HEK293 (cell line): Measurements from ENCODE around the gene ADAMTSL5.

Source experiments
- CTCF ChIA-PET: fragments of 350-600 bp; formaldehyde crosslinking; extraction: SDS; loops from one replicate; lab custom pipeline; 2021; ENCODE audit warnings: antibody characterized with exemption; lab: Yijun Ruan, JAX
- POLR2A ChIA-PET: fragments of 300-600 bp; formaldehyde crosslinking; extraction: SDS; loops from one replicate; lab custom pipeline; 2020; ENCODE audit warnings: antibody characterized with exemption, inconsistent platforms; lab: Yijun Ruan, JAX
- H3K27ac ChIP-seq: fragments of 200-500 bp; sonication (Bioruptor generic); 2 replicates; pipeline ENCODE4 v1.5.1; 2014; ENCODE audit warnings: low read depth, low read length, control low read depth, inconsistent platforms; ENCODE audit errors: extremely low read depth
- H3K36me3 ChIP-seq, 2 experiments: fragments of 200-500 bp in 1 of 2; sonication (Bioruptor generic) in 1 of 2; 1 replicate in 1 of 2; 2 replicates in 1 of 2; pipeline ENCODE4 v1.5.1; 2014 to 2017; ENCODE audit warnings: inconsistent platforms in 2 of 2, low read length in 2 of 2; ENCODE audit not compliant: control insufficient read depth in 2 of 2, insufficient read depth in 1 of 2
- H3K4me1 ChIP-seq: fragments of 200-500 bp; sonication (Bioruptor generic); 2 replicates; pipeline ENCODE4 v1.5.1; 2014; ENCODE audit warnings: mild to moderate bottlenecking, low read length, inconsistent platforms; ENCODE audit not compliant: control insufficient read depth, insufficient read depth
- H3K4me3 ChIP-seq: 2 replicates; pipeline ENCODE4 v1.5.1; 2011; ENCODE audit warnings: low read depth, mild to moderate bottlenecking, control low read depth, low read length, moderate library complexity
- H3K9me3 ChIP-seq: fragments of 200-500 bp; sonication (Bioruptor generic); 2 replicates; pipeline ENCODE4 v1.5.1; 2014; ENCODE audit warnings: low read depth, low read length, inconsistent platforms; ENCODE audit not compliant: control insufficient read depth, insufficient read depth
- EGR2 ChIP-seq: fragments of 450-650 bp; formaldehyde crosslinking; IDR thresholded peaks from 2 replicates; pipeline ENCODE4 v1.5.1; 2016; ENCODE audit warnings: low read depth, missing biosample characterization, missing genetic modification characterization
- HIC1 ChIP-seq: fragments of 450-650 bp; formaldehyde crosslinking; IDR thresholded peaks from 2 replicates; pipeline ENCODE4 v1.5.1; 2016; ENCODE audit warnings: missing biosample characterization, missing genetic modification characterization
- HOXC10 ChIP-seq: sonication (generic); formaldehyde crosslinking; IDR thresholded peaks from 2 replicates; pipeline ENCODE4 v1.8.1; 2023; ENCODE audit warnings: mild to moderate bottlenecking, missing genetic modification reagents
- IKZF3 ChIP-seq: fragments of 450-650 bp; IDR thresholded peaks from 2 replicates; pipeline ENCODE4 v1.5.0; 2018; ENCODE audit warnings: missing biosample characterization, mild to moderate bottlenecking, missing genetic modification characterization, moderate library complexity
- SCRT2 ChIP-seq: fragments of 450-650 bp; formaldehyde crosslinking; IDR thresholded peaks from 2 replicates; pipeline ENCODE4 v1.5.1; 2016; ENCODE audit warnings: missing biosample characterization, missing genetic modification characterization
- ZEB2 ChIP-seq: fragments of 450-650 bp; formaldehyde crosslinking; IDR thresholded peaks from 2 replicates; pipeline ENCODE4 v1.5.1; 2016; ENCODE audit warnings: missing biosample characterization, missing genetic modification characterization
- ZFHX2 ChIP-seq: fragments of 450-650 bp; formaldehyde crosslinking; conservative IDR thresholded peaks from 2 replicates; pipeline ENCODE4 v1.5.1; 2016; ENCODE audit warnings: missing biosample characterization, missing genetic modification characterization
- ZNF223 ChIP-seq: fragments of 450-650 bp; formaldehyde crosslinking; IDR thresholded peaks from 2 replicates; pipeline ENCODE4 v1.5.1; 2016; ENCODE audit warnings: missing biosample characterization, missing genetic modification characterization
- ZNF324 ChIP-seq: fragments of 450-650 bp; formaldehyde crosslinking; IDR thresholded peaks from 2 replicates; pipeline ENCODE4 v1.5.1; 2016; ENCODE audit warnings: missing biosample characterization, missing genetic modification characterization
- ZNF341 ChIP-seq: fragments of 450-650 bp; formaldehyde crosslinking; IDR thresholded peaks from 2 replicates; pipeline ENCODE4; 2016; ENCODE audit warnings: low read depth, missing biosample characterization, missing genetic modification characterization
- ZNF548 ChIP-seq: fragments of 450-650 bp; formaldehyde crosslinking; IDR thresholded peaks from 2 replicates; pipeline ENCODE4 v1.5.1; 2016; ENCODE audit warnings: missing biosample characterization, missing genetic modification characterization
- ZNF558 ChIP-seq: fragments of 450-650 bp; formaldehyde crosslinking; IDR thresholded peaks from 2 replicates; pipeline ENCODE4 v1.5.1; 2016; ENCODE audit warnings: missing biosample characterization, missing genetic modification characterization
- ZNF560 ChIP-seq: fragments of 450-650 bp; formaldehyde crosslinking; IDR thresholded peaks from 2 replicates; pipeline ENCODE4 v1.5.1; 2017; ENCODE audit warnings: missing biosample characterization, missing genetic modification characterization, borderline replicate concordance
- ZNF610 ChIP-seq: fragments of 450-650 bp; formaldehyde crosslinking; IDR thresholded peaks from 2 replicates; pipeline ENCODE4 v1.5.1; 2016; ENCODE audit warnings: missing biosample characterization, missing genetic modification characterization, borderline replicate concordance
- TF ChIP-seq, protein P1 (sequence below): fragments of 450-650 bp; formaldehyde crosslinking; IDR thresholded peaks from 2 replicates; pipeline ENCODE4; 2016; ENCODE audit warnings: missing biosample characterization, missing genetic modification characterization

ADAMTSL5 gene

GRCh38 chr19:1529430-1529816, 16.6 kb upstream of the ADAMTSL5 start:
- ChIA-PET POLR2A (no interaction called here), CTCF (no interaction called here)
- H3K27ac ChIP-seq, result no peak overlapping the region
- H3K4me1 ChIP-seq, result no peaks in the 10 kb centered on the region
- H3K4me3 ChIP-seq, result no peak overlapping the region
- no peaks in the 10 kb centered on the region for H3K9me3 ChIP-seq
- H3K36me3 ChIP-seq, result no peaks in the 10 kb centered on the region
- TF ChIP-seq ZNF341 (tag by site-specific recombination) (peak; percentile 60), ZNF548 (tag by site-specific recombination) (no peak)
- TF ChIP-seq, all 188 proteins: peak for 1

- H3K27ac ChIP-seq, result no peak overlapping the region
- no peak overlapping the region for H3K4me3 ChIP-seq
- ChIA-PET CTCF (no interaction called here), POLR2A (no interaction called here)
- no peak for TF ChIP-seq ZNF610 (tag by site-specific recombination)
- TF ChIP-seq HIC1, result peak; percentile 61; the same call in 1 of the 2 replicates
- TF ChIP-seq, protein P1, sequence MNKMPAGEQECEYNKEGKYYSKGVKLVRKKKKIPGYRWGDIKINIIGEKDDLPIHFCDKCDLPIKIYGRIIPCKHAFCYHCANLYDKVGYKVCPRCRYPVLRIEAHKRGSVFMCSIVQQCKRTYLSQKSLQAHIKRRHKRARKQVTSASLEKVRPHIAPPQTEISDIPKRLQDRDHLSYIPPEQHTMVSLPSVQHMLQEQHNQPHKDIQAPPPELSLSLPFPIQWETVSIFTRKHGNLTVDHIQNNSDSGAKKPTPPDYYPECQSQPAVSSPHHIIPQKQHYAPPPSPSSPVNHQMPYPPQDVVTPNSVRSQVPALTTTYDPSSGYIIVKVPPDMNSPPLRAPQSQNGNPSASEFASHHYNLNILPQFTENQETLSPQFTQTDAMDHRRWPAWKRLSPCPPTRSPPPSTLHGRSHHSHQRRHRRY, result no peak
- TF ChIP-seq ZNF324, result no peak
- peak; percentile 79 for TF ChIP-seq EGR2 (tag by site-specific recombination)
- TF ChIP-seq ZFHX2, result peak; percentile 86
- no peak for TF ChIP-seq HOXC10 (CRISPR knock-in tag)
- no peak for TF ChIP-seq ZNF558 (tag by site-specific recombination)
- TF ChIP-seq ZEB2 (tag by site-specific recombination), result peak; percentile 92
- TF ChIP-seq ZNF560 (tag by site-specific recombination), result no peak
- no peaks in the 10 kb centered on the region for H3K9me3 ChIP-seq
- H3K36me3 ChIP-seq, result no peaks in the 10 kb centered on the region
- H3K4me1 ChIP-seq, result no peaks in the 10 kb centered on the region
These were observed 16.0 kb upstream of the ADAMTSL5 start for GRCh38 chr19:1528596-1529429.

GRCh38 chr19:1527650-1528309, 15.0 kb upstream of the ADAMTSL5 start:
- H3K9me3 ChIP-seq, result no peaks in the 10 kb centered on the region
- H3K4me3 ChIP-seq, result no peak overlapping the region
- CTCF ChIA-PET, result no interaction called here
- H3K4me1 ChIP-seq, result no peaks in the 10 kb centered on the region
- TF ChIP-seq SCRT2 (tag by site-specific recombination), result peak; percentile 24; the same call in 1 of the 2 replicates
- TF ChIP-seq IKZF3, result no peak
- peak; percentile 66; the same call in 1 of the 2 replicates for TF ChIP-seq ZEB2 (tag by site-specific recombination)
- 0 out of 2 replicates have a peak, but pooled peaks have one; percentile 16 for TF ChIP-seq ZNF223 (tag by site-specific recombination)
- no peak overlapping the region for H3K27ac ChIP-seq
- H3K36me3 ChIP-seq, result no peaks in the 10 kb centered on the region
- POLR2A ChIA-PET, result no interaction called here
